Stimulated activated CD4-positive, alpha-beta T cell treated with anti-CD3 and anti-CD28 coated beads, TNF-alpha, amount 100 ng/mL, for 1 hour (primary cell): ENCODE results near the gene ZNF609.
"Not testable (repeated sequence)": the region's sequence is repeated elsewhere in the genome, so short reads cannot be mapped to it uniquely, and the experiment has no call there.

Source experiments
- DNase-seq, 3 donors: peaks; one replicate each; pipeline ENCODE4 v3.0.0-alpha.2; 2020; ENCODE audit warnings: low read depth in 3 of 3, low spot score in 1 of 3

The ZNF609 gene

GRCh38 chr15:64617727-64618126 is 157.3 kb downstream of the ZNF609 start:
- no peak for DNase-seq

- no peak for DNase-seq
Observed at GRCh38 chr15:64618138-64618537, 157.8 kb downstream of the ZNF609 start.

GRCh38 chr15:64618540-64618939 is 158.2 kb downstream of the ZNF609 start:
- no peak for DNase-seq

DNA sequence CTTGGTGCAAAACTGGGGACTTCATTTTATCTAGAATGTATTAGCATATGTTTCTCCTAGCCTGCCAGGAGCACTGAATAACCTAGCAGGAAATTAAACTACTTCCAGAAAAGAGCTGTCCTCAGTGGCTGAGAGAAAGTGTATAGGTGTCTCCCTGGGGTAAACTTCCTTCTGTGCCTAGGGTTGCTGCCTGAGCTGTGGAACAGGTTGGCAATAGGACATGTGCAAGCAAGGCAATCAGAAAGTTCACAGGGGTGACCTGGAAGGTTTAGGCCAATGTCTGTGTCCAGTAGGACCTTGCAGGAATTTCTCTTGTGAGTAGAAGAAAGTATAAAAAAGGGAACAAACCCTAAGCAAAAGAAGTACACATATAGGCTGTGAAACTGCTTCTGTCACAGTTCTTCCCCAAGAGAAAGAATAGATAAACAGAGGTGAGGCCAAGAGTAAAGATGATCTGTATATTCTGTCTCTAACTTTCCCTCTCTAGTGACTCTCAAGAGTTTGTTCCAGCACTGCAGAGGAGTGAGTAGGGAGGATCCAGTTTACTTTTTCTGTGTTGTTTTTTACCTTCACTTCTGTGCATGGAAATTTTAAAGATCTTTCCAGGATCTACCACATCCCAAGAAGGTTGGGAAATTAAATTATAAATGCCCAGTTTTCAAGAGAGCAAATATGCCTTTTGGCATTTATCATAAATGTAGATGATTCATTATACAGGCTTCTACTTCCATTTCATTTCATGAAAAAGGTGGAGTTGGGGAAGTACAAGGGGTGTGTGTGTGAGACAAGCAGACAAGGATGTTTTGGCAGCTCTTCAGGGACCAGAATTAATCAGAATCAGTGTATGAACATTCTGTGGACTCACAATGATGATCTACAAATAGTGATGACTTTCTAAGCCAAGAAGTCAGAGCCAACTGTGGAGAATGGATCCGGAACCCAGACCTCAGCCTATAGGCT is 159.8 kb downstream of the ZNF609 start:
- no peak for DNase-seq

DNA sequence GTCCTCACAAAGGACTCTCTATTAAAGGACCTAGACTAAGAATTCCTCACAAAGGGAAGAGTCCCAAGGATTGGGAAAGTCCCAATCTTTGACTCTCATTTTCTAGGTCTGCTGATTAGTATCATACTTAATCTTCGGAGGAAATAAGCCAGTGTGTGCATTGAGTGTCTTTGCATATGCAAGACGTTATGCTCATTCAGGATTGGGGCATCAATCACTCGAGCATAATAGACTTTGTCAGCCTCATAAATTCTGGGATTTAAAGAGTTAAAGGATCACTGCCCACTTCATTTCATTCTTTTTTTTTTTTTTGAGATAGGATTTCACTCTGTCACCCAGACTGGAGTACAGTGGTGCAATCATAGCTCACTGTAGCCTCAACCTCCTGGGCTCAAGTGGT is 160.7 kb downstream of the ZNF609 start:
- no peak for DNase-seq

GRCh38 chr15:64622410-64623260 is 162.3 kb downstream of the ZNF609 start:
- DNase-seq, result peak in 2 of 3 donors; percentile 5 to 12

DNA sequence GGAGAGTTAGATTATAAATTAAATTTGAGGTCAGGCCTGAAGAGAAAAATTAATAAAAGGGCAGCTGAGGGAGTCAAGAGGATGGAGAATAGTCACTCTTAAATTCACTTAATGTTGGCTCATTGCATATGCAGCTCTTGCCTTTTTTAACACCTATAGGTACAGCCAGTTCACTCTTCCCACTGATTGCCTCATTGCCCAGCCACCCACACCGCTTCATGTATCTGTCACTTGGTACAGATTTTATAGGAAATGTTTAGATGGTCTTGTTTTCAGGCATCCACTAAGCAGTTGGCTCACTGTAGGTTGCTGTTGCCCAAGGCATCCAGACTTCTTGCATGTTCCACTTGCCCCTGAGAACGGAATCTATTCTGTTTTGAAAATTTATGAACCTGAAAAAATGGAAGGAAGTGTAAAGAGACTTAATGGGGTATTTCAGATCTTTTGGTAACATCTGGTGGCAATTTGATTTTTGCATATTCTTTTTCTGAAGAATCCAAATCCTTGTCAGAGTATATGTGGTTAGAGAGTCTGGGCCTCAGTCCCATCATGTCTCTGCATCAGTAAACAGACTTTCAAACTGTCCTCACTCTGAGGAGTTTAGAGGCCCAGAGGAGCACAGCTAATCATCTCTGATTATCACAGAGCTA is 163.1 kb downstream of the ZNF609 start:
- DNase-seq, result no peak

- DNase-seq, result no peak
Observed at GRCh38 chr15:64624242-64624641, 163.9 kb downstream of the ZNF609 start.

DNA sequence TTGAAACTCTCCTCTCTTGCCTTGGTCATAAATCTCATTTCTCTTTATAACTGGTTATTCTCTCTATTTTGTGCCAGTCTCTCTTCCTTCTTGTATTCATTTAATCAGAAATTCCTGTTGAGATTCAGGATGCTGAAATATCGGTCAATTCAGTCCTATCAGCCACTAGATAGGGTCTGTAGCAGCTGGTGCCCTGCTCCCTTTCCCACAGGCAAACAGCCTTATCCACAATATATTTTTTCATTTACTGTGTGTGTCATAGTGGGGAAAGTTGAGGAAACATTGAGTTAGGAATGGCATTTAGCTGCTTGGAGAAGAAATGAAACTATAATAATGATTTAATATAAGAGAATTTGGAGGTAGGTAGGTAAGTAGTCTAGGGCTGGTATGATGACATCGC is 168.7 kb downstream of the ZNF609 start:
- DNase-seq, result no peak

DNA sequence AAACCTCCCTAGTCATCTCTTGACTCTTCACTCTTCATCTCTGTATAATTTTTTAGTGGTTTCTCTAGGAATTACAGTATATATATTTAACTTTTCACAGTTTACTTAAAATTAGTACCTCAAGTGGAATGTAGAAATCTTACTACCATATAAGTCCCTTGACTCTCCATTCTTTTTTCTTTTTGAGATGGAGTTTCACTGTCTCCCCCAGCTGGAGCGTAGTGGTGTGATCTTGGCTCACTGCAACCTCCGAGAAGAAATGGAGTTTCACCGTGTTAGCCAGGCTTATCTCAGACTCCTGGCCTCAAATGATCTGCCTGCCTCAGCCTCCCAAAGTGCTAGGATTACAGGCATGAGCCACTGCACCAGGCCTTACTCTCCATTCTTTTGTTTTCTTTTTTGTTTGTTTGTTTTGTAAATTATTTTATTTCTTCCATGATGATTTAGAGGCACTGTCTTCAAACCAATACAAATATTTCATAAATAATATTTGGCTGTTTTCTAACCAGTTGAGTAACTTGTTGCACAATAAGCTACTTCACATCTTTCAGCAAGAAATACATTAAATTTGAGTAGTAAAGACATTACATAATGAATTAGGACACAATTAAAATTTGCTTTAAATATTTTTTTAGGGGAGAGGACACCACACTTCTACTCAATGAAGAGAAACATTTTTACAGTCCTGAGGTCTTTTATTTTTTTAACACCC is 170.2 kb downstream of the ZNF609 start:
- no peak for DNase-seq

GRCh38 chr15:64632639-64633038 is 172.3 kb downstream of the ZNF609 start:
- DNase-seq, result not testable (repeated sequence)

DNA sequence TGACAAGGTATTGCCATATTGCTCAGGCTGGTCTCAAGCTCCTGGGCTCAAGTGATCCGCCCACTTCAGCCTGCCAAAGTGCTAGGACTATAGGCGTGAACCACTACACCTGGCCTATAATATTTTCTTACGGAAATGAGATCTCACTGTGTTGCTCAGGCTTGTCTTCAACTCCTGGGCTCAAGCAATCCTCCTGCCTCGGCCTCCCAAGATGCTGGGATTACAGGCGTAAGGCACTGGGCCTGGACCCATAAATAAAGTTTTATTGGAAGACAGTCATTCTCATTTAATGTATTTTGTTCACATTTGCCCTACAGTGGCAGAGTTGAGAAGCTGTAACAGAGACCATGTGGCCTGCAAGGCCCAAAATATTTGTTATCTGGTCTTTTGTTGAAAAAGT is 173.0 kb downstream of the ZNF609 start:
- no peak for DNase-seq

- DNase-seq, result no peak
Observed at GRCh38 chr15:64634027-64634426, 173.6 kb downstream of the ZNF609 start.

DNA sequence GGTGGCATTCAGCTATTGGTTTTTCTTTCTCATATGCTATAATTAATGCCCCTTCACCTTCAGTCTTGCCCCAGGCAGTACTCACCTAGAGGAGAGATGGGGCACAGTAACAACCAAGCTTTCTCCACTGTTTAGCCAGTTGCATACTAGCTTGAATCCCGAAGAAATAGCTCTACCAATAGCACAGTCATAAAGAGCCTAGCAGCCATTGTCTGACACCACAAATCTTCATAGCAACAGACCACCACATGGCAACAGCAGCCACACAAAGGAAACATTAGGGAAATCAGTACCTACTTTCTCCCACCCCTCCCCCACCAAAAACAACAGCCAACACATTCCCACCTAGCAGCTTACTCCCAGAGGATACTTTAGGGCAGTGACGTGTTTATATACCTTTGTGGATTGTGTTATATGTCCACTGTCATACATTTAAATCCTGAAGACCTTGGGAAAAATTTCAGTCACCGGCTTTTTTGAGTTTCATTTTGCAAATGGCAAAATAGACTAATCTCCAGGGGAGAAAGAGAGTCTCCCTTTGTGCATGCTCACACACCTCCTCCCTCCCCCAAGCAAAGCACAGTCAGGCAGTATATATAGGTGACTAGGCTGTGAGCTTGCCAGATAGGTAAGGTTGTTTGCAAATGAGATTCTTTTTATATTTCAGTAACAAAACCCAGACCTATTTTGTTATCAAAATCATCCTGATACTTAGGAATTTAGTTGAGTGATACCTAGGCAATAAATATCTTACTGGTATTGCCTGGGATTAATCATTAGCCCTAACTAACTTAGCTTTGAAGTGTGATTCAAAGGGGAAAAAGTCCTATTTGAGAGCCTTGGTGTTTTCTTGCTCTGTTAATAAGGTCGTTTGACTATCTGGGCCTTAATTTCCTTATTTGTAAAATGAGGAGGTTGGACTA is 174.5 kb downstream of the ZNF609 start:
- DNase-seq, result no peak

DNA sequence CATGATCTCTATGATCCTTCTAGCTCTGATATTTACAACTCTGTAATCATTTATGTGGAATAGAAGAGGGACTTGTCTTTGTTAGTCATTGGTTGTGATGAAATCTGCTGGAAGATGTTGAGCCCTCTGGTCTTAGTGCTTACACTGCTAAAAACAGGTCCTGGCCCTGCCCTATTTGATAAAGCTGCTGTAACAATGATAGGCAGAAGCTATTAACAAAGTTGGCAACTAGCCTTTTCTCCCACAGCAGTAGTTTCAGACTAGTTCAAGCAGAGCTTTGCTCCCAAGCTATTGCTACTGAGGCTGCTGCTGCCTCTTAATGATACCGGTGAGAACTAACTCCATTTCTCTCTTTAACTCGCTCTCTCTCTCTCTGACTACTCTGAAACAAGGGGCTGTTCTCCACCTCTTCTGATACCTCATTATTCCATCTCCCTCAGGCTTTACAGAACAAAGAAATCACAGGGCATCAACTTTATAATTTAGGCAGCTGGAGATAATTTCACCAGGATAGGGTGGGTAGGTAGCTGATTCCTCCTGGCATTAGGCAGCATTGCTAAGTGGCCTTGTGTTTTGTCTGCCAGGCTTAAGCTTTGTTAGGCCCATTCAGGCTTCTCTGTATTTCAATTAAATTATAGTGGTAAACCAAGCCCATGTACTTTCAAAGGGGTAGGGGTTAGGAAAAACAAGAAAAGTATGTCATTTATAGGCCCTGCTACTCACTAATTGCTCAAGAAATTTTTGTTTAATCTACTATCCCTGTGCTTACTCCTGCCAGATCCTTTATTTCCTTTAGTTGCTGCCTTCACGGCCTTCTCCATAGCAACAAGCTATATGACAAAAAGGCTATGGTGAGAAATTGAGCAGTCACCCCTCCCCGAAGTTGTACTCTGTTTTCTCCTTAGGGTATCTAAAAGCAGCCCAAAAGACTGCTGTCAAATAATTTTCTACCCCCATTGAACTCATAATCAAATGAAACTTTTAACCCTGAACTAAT is 175.4 kb downstream of the ZNF609 start:
- no peak for DNase-seq

- no peak for DNase-seq
Observed at GRCh38 chr15:64636556-64636955, 176.2 kb downstream of the ZNF609 start.

GRCh38 chr15:64637412-64637811 is 177.0 kb downstream of the ZNF609 start:
- DNase-seq, result no peak

DNA sequence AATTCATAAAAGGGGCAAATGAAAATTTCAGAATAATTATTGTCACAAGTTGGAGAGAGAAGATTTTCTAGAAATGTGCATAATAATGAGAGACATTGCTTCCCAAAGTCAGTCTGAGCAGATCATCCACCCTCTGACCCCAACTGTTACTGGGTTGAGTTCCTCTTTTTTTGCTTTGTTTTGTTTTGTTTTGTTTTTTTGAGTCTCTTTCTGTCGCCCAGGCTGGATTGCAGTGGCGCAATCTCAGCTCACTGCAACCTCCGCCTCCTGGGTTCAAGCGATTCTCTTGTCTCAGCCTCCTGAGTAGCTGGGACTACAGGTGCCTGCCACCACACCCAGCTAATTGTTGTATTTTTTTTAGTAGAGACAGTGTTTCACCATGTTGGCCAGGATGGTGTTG is 179.4 kb downstream of the ZNF609 start:
- not testable (repeated sequence) for DNase-seq
